ENCODE results near the gene PLEKHB2. TPM values are rescaled to one million over a fixed set of nuclear protein-coding genes. Genes with fewer than 3 reads are reported as not detected.
"Not testable (repeated sequence)": the region's sequence is repeated elsewhere in the genome, so short reads cannot be mapped to it uniquely, and the experiment has no call there.

The PLEKHB2 gene
- total and polyA plus RNA-seq, 10 of the 15 experiments (the other 5 are each of a cell fraction or from before 2014, with no cell fraction given): 12.3 to 55.6 (median 26.2) TPM

GRCh38 chr2:131156452-131157149, 51.5 kb downstream of the PLEKHB2 start:
- ChIA-PET POLR2A (interaction anchor here (1.1 kb wide), 1 partner anchor 336 kb away, joined by 3 read pairs; the partner anchor contains the start of gene MZT2A), CTCF (interaction anchor here (0.9 to 1.3 kb wide), 2 partner anchors 9 to 516 kb away, joined by 3 to 4 read pairs; no protein-coding TSS in a partner anchor), SMC1A (ENCODE audit: uncharacterized antibody, unreplicated experiment) (no interaction called here), RAD21 (ENCODE audit: unreplicated experiment) (no interaction called here)
- Histone ChIP-seq H3K4me2 (ENCODE audit: control insufficient read depth, insufficient read depth) (peak overlapping the region; percentile 44), H3K4me3 (peak overlapping the region; percentile 22; the same call in 1 of the 2 replicates), H3K27ac (ENCODE audit: control insufficient read depth, insufficient read depth) (no peak overlapping the region), H2AFZ (ENCODE audit: control insufficient read depth, low read depth, low read length) (peak overlapping the region; percentile 81), H4K20me1 (ENCODE audit: control insufficient read depth, insufficient read depth) (no peaks in the 10 kb centered on the region), H3K4me1 (ENCODE audit: control insufficient read depth, insufficient read depth, low read length) (peaks cover 10% of the 10 kb centered on the region), H3K27me3 (replicated peaks in 1 of 2; ENCODE audit: control insufficient read depth in 2 of 2, insufficient read depth in 2 of 2, low read length in 1 of 2) (no peaks in the 10 kb centered on the region), H3K79me2 (ENCODE audit: control insufficient read depth, insufficient read depth, low read length) (no peaks in the 10 kb centered on the region), H3K9ac (ENCODE audit: control insufficient read depth, insufficient read depth, low read length) (no peak overlapping the region), H3K9me3 (replicated peaks; ENCODE audit: control insufficient read depth, insufficient read depth, low read length) (no peaks in the 10 kb centered on the region), H3K36me3 (ENCODE audit: control insufficient read depth in 2 of 2, insufficient read depth in 2 of 2, low read length in 1 of 2) (no peaks in the 10 kb centered on the region)
- WGBS (ENCODE audit: insufficient coverage, insufficient replicate concordance, low lambda C conversion rate, missing lambda C conversion rate): 55% methylated on average over 12 of the region's 12 CpGs
- in situ Hi-C loops (cut with MboI): loop anchor here (10.0 to 25.0 kb wide), 2 partner anchors 981 to 1222 kb away; no protein-coding TSS in a partner anchor
- TF ChIP-seq POU2F2 (IDR thresholded peaks at IDR 0.05; ENCODE audit: borderline replicate concordance, low read depth, low read length) (no peak), CHD2 (IDR thresholded peaks at IDR 0.05; ENCODE audit: borderline replicate concordance, low read depth, low read length) (no peak), TBL1XR1 (IDR thresholded peaks at IDR 0.05; ENCODE audit: low read depth, low read length) (no peak)
- peak; percentile 16 for ATAC-seq
- BruUV-seq (replicated peaks): no TSS peak
- intact Hi-C loops (cut with micrococcal nuclease; ENCODE audit: unreplicated experiment): loop anchor here (10.0 kb wide), 1 partner anchor 518 kb away; no protein-coding TSS in a partner anchor
- DNase-seq (ENCODE audit: low read depth, low spot score): no peak
- no peak for FAIRE-seq

GRCh38 chr2:131165562-131165961, 60.4 kb downstream of the PLEKHB2 start:
- in situ Hi-C loops (cut with MboI): loop anchor here (25.0 kb wide), 1 partner anchor 972 kb away; no protein-coding TSS in a partner anchor
- RAD21 ChIA-PET (ENCODE audit: unreplicated experiment); intact Hi-C loops (cut with micrococcal nuclease; ENCODE audit: unreplicated experiment); H3K27me3 ChIP-seq (replicated peaks in 1 of 2; ENCODE audit: control insufficient read depth in 2 of 2, insufficient read depth in 2 of 2, low read length in 1 of 2); H3K4me1 ChIP-seq (ENCODE audit: control insufficient read depth, insufficient read depth, low read length); H3K9me3 ChIP-seq (replicated peaks; ENCODE audit: control insufficient read depth, insufficient read depth, low read length); H3K27ac ChIP-seq (ENCODE audit: control insufficient read depth, insufficient read depth); FAIRE-seq; H3K4me2 ChIP-seq (ENCODE audit: control insufficient read depth, insufficient read depth); POLR2A ChIA-PET; ATAC-seq; DNase-seq (ENCODE audit: low read depth, low spot score); H4K20me1 ChIP-seq (ENCODE audit: control insufficient read depth, insufficient read depth); H3K9ac ChIP-seq (ENCODE audit: control insufficient read depth, insufficient read depth, low read length); SMC1A ChIA-PET (ENCODE audit: uncharacterized antibody, unreplicated experiment); BruUV-seq (replicated peaks); H3K4me3 ChIP-seq; H3K36me3 ChIP-seq (ENCODE audit: control insufficient read depth in 2 of 2, insufficient read depth in 2 of 2, low read length in 1 of 2); H3K79me2 ChIP-seq (ENCODE audit: control insufficient read depth, insufficient read depth, low read length); H2AFZ ChIP-seq (ENCODE audit: control insufficient read depth, low read depth, low read length): not testable (repeated sequence)
- CTCF ChIA-PET: interaction anchor here (0.7 kb wide), 1 partner anchor 10 kb away, joined by 3 read pairs; no protein-coding TSS in a partner anchor
- WGBS (ENCODE audit: insufficient coverage, insufficient replicate concordance, low lambda C conversion rate, missing lambda C conversion rate): 73% methylated on average over 5 of the region's 5 CpGs

All from GM12878 (cell line).